T-cell (primary cell): ENCODE results near the gene GNAI1. TPM values are rescaled to one million over a fixed set of nuclear protein-coding genes. Genes with fewer than 3 reads are reported as not detected.

Experiments
- ATAC-seq, 4 experiments: fragments of 200-7000 bp in 3 of 4; fragments of 150-1000 bp in 1 of 4; cut with Tn5 transposase; replicated peaks in 1 of 4; 1 replicate in 3 of 4; 2 replicates in 1 of 4; pipeline ENCODE4 v1.10.0; 2021; ENCODE audit warnings: moderate library complexity in 3 of 4, mild to moderate bottlenecking in 2 of 4, moderate number of reproducible peaks in 1 of 4
- CTCF ChIA-PET, 2 donors: fragments of 300-600 bp; sonication (Branson Sonifier 250); formaldehyde crosslinking; loops; one replicate each; lab custom pipeline; 2022; ENCODE audit warnings: antibody characterized with exemption in 2 of 2; lab: Charles Lee
- POLR2A ChIA-PET, 2 donors: fragments of 300-600 bp; sonication (Branson Sonifier 250); formaldehyde crosslinking; loops; one replicate each; lab custom pipeline; 2022; ENCODE audit warnings: antibody characterized with exemption in 2 of 2; lab: Charles Lee
- DNase-seq, 35 experiments: peaks; one replicate each; pipeline versions ENCODE4 v3.0.0 to v3.0.0-alpha.2; 2013 to 2023
- H3K27ac ChIP-seq: one replicate; pipeline ENCODE4 v1.5.1; 2013; ENCODE audit warnings: low read length
- H3K27me3 ChIP-seq, 2 experiments: replicated peaks in 1 of 2; 1 replicate in 1 of 2; 2 replicates in 1 of 2; pipeline versions ENCODE4 v1.6.1 to v1.7.0; 2013; ENCODE audit warnings: low read length in 1 of 2, mixed read lengths in 1 of 2; ENCODE audit not compliant: control insufficient read depth in 2 of 2, insufficient read depth in 2 of 2; ENCODE audit errors: extremely low read depth in 1 of 2
- H3K36me3 ChIP-seq, 2 donors: 1 replicate in 1 of 2; 2 replicates in 1 of 2; pipeline versions ENCODE4 v1.6.1 to v1.7.0; 2013; ENCODE audit warnings: low read length in 1 of 2; ENCODE audit not compliant: control insufficient read depth in 2 of 2, insufficient read depth in 1 of 2; ENCODE audit errors: extremely low read depth in 1 of 2
- H3K4me1 ChIP-seq, 2 experiments: 1 replicate in 1 of 2; 2 replicates in 1 of 2; pipeline versions ENCODE4 v1.6.1 to v1.7.0; 2013; ENCODE audit warnings: low read length in 2 of 2, mixed read lengths in 1 of 2; ENCODE audit not compliant: insufficient read depth in 2 of 2, control insufficient read depth in 1 of 2; ENCODE audit errors: extremely low read depth in 1 of 2
- H3K4me3 ChIP-seq, 2 donors: 1 replicate in 1 of 2; 2 replicates in 1 of 2; pipeline versions ENCODE4 v1.5.1 to v1.7.0; 2013; ENCODE audit warnings: mild to moderate bottlenecking in 2 of 2, low read length in 1 of 2, moderate library complexity in 1 of 2; ENCODE audit not compliant: control insufficient read depth in 1 of 2; ENCODE audit errors: extremely low read depth in 1 of 2
- H3K9me3 ChIP-seq: 2 replicates; pipeline ENCODE4 v1.7.0; 2013
- H3K27ac Mint-ChIP-seq, 2 donors: one replicate each; pipeline ENCODE4 v1.8.0; 2020 to 2021; ENCODE audit warnings: mild to moderate bottlenecking in 2 of 2, mixed read lengths in 2 of 2
- H3K27me3 Mint-ChIP-seq, 2 donors: one replicate each; pipeline ENCODE4 v1.8.0; 2021 to 2022; ENCODE audit warnings: mixed read lengths in 2 of 2
- H3K36me3 Mint-ChIP-seq: one replicate; pipeline ENCODE4 v1.8.0; 2021; ENCODE audit warnings: mixed read lengths
- H3K4me1 Mint-ChIP-seq, 3 donors: one replicate each; pipeline ENCODE4 v1.8.0; 2020 to 2022; ENCODE audit warnings: mixed read lengths in 3 of 3, mild to moderate bottlenecking in 1 of 3
- H3K4me3 Mint-ChIP-seq, 3 donors: one replicate each; pipeline ENCODE4 v1.8.0; 2020 to 2022; ENCODE audit warnings: mild to moderate bottlenecking in 3 of 3, mixed read lengths in 3 of 3, moderate library complexity in 3 of 3
- H3K9me3 Mint-ChIP-seq, 3 donors: one replicate each; pipeline ENCODE4 v1.8.0; 2020 to 2022; ENCODE audit warnings: mixed read lengths in 3 of 3
- WGBS: methylation state at CpG from one replicate; pipeline ENCODE4 v1.1.5; 2013; ENCODE audit warnings: missing lambda C conversion rate; ENCODE audit not compliant: insufficient coverage; 5-methylcytosine and 5-hydroxymethylcytosine counted together
- total RNA-seq, 35 experiments: library from RNA in 6 of 35; stranded (reverse) in 6 of 35; fragments of 120-200 nt in 1 of 35; gene quantifications; one replicate each; pipeline versions ENCODE4 v1.2.1 to v1.2.4 and lab custom pipeline; 2013 to 2026

The GNAI1 gene
- total RNA-seq, 5 donors from 2014 or later (not counting 1 experiment from before 2014, with no cell fraction given), result 0.79 to 3.3 (median 1.4) TPM

- DNase-seq, result no peak
- H3K36me3 ChIP-seq, result no peaks in the 10 kb centered on the region
- CTCF ChIA-PET, result no interaction called here
- H3K9me3 Mint-ChIP-seq, result peaks cover 0 to 3% (median 0%) of the 10 kb centered on the region in 3 donors
- peaks cover 0 to 5% of the 10 kb centered on the region in 2 experiments for H3K27me3 ChIP-seq
- H3K27me3 Mint-ChIP-seq, result peaks cover 0 to 16% of the 10 kb centered on the region in 2 donors
- no peak overlapping the region for H3K27ac Mint-ChIP-seq
- ATAC-seq, result no peak
- H3K36me3 Mint-ChIP-seq, result no peaks in the 10 kb centered on the region
- peaks cover 5 to 13% (median 11%) of the 10 kb centered on the region in 3 donors for H3K4me1 Mint-ChIP-seq
- no peak overlapping the region for H3K4me3 Mint-ChIP-seq
- no peak overlapping the region for H3K4me3 ChIP-seq
- no peaks in the 10 kb centered on the region for H3K9me3 ChIP-seq
- POLR2A ChIA-PET, result no interaction called here
- peaks cover 4 to 8% of the 10 kb centered on the region in 2 experiments for H3K4me1 ChIP-seq
- no peak overlapping the region for H3K27ac ChIP-seq
Measured at GRCh38 chr7:80129785-80130184, 4.8 kb upstream of the GNAI1 start.

- ChIA-PET CTCF (interaction anchor here in 1 of 2 donors (0.6 to 0.7 kb wide), 2 partner anchors 27 to 1188 kb away, joined by 3 to 4 read pairs; no protein-coding TSS in a partner anchor), POLR2A (no interaction called here)
- no peaks in the 10 kb centered on the region for H3K9me3 ChIP-seq
- no peaks in the 10 kb centered on the region for H3K36me3 ChIP-seq
- Mint-ChIP-seq H3K9me3 (no peaks in the 10 kb centered on the region), H3K4me1 (peaks cover 12 to 23% (median 20%) of the 10 kb centered on the region in 3 donors), H3K36me3 (no peaks in the 10 kb centered on the region), H3K4me3 (no peak overlapping the region), H3K27me3 (peaks cover 0 to 27% of the 10 kb centered on the region in 2 donors), H3K27ac (no peak overlapping the region)
- no CpG with 5 or more reads among the region's 2 CpGs for WGBS
- H3K27me3 ChIP-seq, result peaks cover 0 to 10% of the 10 kb centered on the region in 2 experiments
- ATAC-seq (no peak), DNase-seq (no peak)
- no peak overlapping the region for H3K4me3 ChIP-seq
- no peak overlapping the region for H3K27ac ChIP-seq
- peaks cover 8% of the 10 kb centered on the region in 2 experiments for H3K4me1 ChIP-seq
Measured at GRCh38 chr7:80131675-80132435, 2.8 kb upstream of the GNAI1 start.

- H3K27me3 ChIP-seq, result peaks cover 0 to 10% of the 10 kb centered on the region in 2 experiments
- no peak overlapping the region for H3K27ac ChIP-seq
- ATAC-seq (no peak), DNase-seq (no peak)
- Mint-ChIP-seq H3K4me3 (no peak overlapping the region), H3K27me3 (peaks cover 0 to 30% of the 10 kb centered on the region in 2 donors), H3K9me3 (no peaks in the 10 kb centered on the region), H3K4me1 (peaks cover 12 to 26% (median 21%) of the 10 kb centered on the region in 3 donors), H3K36me3 (no peaks in the 10 kb centered on the region), H3K27ac (no peak overlapping the region)
- ChIA-PET CTCF (interaction anchor here in 1 of 2 donors (0.7 kb wide), 1 partner anchor 1187 kb away, joined by 3 read pairs; no protein-coding TSS in a partner anchor), POLR2A (no interaction called here)
- H3K4me3 ChIP-seq, result no peak overlapping the region
- peaks cover 8% of the 10 kb centered on the region in 2 experiments for H3K4me1 ChIP-seq
- WGBS, result 54% methylated on average over 1 of the region's 3 CpGs
- no peaks in the 10 kb centered on the region for H3K36me3 ChIP-seq
- no peaks in the 10 kb centered on the region for H3K9me3 ChIP-seq
Measured at GRCh38 chr7:80132594-80132993, 2.0 kb upstream of the GNAI1 start.

- 92% methylated on average over 2 of the region's 8 CpGs for WGBS
- H3K36me3 Mint-ChIP-seq, result no peaks in the 10 kb centered on the region
- peaks cover 0 to 34% of the 10 kb centered on the region in 2 donors for H3K27me3 Mint-ChIP-seq
- Histone ChIP-seq H3K4me1 (peaks cover 5 to 8% of the 10 kb centered on the region in 2 experiments), H3K27me3 (peaks cover 0 to 10% of the 10 kb centered on the region in 2 experiments), H3K36me3 (no peaks in the 10 kb centered on the region), H3K9me3 (no peaks in the 10 kb centered on the region), H3K27ac (no peak overlapping the region), H3K4me3 (peak overlapping the region in 1 of 2 donors; percentile 81)
- CTCF ChIA-PET, result interaction anchor here in 1 of 2 donors (0.6 to 0.7 kb wide), 7 partner anchors 12 to 654 kb away, joined by 3 to 5 read pairs (median 3); no protein-coding TSS in a partner anchor
- ATAC-seq (peak in 1 of 4 experiments; percentile 39), DNase-seq (no peak)
- H3K9me3 Mint-ChIP-seq, result no peaks in the 10 kb centered on the region
- H3K4me1 Mint-ChIP-seq, result peaks cover 12 to 31% (median 21%) of the 10 kb centered on the region in 3 donors
- peak overlapping the region; percentile 7 to 81 (median 68) for H3K4me3 Mint-ChIP-seq
- H3K27ac Mint-ChIP-seq, result peak overlapping the region in 1 of 2 donors; percentile 8
- POLR2A ChIA-PET, result no interaction called here
Measured at GRCh38 chr7:80133361-80134114, 1.1 kb upstream of the GNAI1 start.

- Histone ChIP-seq H3K36me3 (no peaks in the 10 kb centered on the region), H3K27me3 (peaks cover 0 to 10% of the 10 kb centered on the region in 2 experiments), H3K27ac (no peak overlapping the region), H3K4me3 (peak overlapping the region in 1 of 2 donors; percentile 81), H3K4me1 (peaks cover 5 to 8% of the 10 kb centered on the region in 2 experiments), H3K9me3 (no peaks in the 10 kb centered on the region)
- CTCF ChIA-PET, result interaction anchor here in 1 of 2 donors (0.6 to 0.7 kb wide), 7 partner anchors 11 to 655 kb away, joined by 3 to 5 read pairs (median 3); no protein-coding TSS in a partner anchor
- Mint-ChIP-seq H3K27ac (peak overlapping the region in 1 of 2 donors; percentile 8), H3K36me3 (no peaks in the 10 kb centered on the region), H3K4me3 (peak overlapping the region; percentile 7 to 81 (median 68)), H3K9me3 (peaks cover 0 to 3% (median 0%) of the 10 kb centered on the region in 3 donors), H3K4me1 (peaks cover 12 to 37% (median 21%) of the 10 kb centered on the region in 3 donors), H3K27me3 (peaks cover 0 to 36% of the 10 kb centered on the region in 2 donors)
- POLR2A ChIA-PET, result no interaction called here
- ATAC-seq (peak in 1 of 4 experiments; percentile 20), DNase-seq (no peak)
- 25% methylated on average over 6 of the region's 12 CpGs for WGBS
Measured at GRCh38 chr7:80134115-80134535, 506 bp upstream of the GNAI1 start.
